HG03045 (cell line): ENCODE results near the gene PTGFRN.
"Not testable (repeated sequence)": the region's sequence is repeated elsewhere in the genome, so short reads cannot be mapped to it uniquely, and the experiment has no call there.

Experiments
- ATAC-seq: cut with Tn5 transposase; IDR thresholded peaks from one replicate; pipeline ENCODE4 v1.9.1; 2021; ENCODE audit warnings: mild to moderate bottlenecking, moderate library complexity; ENCODE audit not compliant: unreplicated experiment

PTGFRN gene

DNA sequence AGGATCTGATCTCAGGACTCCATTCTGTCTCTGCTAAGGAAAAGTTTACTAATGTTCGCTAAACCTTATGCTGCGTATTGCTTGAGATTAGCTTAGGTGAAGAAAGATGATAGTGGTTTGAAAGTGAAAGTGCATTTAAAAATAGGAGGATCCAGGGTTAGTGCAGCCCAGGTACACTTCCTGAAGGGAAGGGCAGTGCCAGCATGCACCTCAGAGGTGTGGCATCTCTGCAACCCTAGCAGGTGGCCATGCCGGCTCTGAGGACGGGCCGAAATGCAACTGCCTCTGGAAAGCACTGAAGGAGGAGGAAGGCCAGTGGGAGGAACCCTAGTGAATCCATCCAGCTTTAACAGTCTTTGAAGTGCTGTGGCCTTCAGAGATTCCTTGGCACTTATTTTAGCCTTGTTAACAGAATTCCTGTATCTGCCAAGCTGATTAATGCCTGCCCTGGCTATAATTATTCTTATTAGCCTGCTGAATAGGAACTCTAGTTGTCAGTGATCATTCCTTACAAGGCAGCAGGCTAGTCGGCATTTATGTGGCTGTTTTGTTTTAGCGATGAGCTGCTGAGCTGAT is 5.5 kb downstream of the PTGFRN start:
- ATAC-seq: no peak

- ATAC-seq: no peak
Measured at GRCh38 chr1:116916002-116916401, 6.3 kb downstream of the PTGFRN start.

DNA sequence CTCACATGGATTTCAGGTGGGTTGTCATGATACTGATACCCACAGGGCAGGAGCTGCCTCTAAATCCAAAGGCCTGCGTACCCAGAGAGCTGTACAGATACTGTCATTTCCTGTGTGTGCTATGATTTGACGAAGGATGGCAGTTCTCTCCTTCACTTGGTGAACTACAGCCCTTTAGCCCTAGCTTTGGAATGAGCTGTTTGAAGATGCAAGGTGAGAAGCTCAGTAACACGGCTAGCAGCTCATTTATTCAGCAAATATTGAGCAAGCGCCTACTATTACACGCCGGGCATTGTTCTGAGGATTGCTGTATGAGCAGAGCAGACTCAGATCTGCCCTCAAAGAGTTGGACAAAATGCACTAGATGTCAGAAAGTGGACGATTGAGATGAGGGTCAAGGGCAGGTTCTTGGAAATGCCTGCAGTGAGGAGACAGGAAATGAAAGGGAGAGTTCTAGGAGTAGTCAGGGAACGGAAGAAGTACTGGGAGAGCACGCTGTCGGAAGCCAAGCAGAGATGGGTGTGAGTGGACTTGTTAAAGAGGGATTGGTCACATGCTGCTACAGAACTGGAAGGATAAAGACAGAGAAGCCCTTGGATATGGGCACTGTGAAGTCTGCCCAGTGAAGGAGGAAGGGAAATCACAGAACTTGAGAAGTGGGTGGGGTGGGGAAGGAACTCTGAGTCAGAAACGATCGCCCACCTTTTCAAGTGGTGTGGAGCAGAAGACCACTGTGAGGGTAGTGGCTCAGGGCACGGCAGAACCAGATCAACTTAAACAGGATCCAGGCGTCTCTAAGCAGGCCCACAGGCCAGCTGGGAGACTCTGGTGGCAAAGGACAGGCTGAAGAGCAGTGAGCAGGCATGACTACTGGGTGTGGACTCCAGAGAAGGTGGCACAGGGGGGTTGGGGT is 7.1 kb downstream of the PTGFRN start:
- ATAC-seq: no peak

DNA sequence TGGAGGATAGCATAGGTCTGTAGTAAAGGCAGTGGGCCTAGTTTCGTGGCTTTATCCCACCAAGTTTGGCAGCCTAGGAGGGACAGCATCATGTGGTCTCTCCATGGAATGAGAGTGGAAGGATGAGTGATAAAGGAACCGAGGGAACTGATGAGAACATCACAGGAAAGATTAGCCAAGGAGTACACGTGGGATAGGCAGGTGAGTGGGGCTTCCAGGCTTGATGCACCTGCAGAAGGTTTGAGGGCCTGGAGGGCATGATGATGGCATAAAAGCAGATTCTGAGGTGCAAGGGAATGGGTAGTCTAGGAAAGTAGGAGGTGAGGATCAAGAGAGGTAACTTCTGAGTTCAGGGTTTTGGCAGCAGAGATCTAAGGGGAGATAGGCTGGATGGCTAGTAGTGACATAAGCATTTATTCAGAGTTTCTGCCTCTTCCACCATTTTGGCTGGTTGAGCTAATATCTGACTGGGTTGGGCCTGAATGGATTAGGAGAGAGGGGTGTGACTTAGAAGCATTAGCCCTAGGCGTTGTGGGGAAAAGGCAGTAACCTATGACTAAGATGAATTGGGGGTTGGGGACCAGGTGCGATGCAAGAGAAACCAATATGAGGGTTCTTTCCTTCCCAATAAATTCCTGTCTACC is 9.1 kb downstream of the PTGFRN start:
- no peak for ATAC-seq

DNA sequence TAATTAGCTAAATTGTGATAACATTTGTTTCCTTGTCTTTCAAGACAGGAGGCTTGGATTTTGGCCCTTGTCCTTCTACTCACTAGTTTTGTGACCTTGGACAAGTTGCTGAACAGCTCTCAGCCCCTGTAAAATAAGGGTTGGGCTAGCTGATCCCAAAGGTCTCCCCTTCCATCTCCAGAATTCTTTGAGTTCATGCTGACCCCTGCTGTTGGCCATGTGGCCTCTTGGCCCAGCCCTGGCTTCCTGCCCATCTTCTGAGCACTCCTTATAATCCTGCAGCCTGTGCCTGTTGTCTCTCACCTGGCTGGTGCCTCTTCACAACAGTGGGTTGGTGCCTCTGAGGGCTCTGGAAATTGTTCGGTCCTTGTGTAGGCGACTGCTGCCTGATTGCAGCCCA is 10.1 kb downstream of the PTGFRN start:
- ATAC-seq: no peak

DNA sequence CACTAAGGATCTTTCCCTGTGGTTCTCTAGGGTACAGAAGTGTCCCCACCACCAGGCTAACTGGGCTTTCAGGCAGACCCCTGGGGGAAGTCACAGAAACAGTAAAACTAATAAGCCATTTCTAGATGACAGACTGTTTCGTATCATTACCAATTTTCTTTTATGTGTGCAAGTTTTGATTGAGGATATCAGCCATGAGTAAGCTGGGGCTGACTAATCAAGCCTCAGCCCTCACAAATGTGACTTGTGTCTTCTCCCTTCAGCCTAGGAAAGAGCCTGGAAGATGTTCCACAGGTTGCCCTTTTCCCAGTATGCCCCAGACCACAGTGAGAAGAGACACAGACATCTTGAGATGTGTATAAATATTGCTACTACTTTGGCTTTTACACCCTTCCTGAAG is 10.5 kb downstream of the PTGFRN start:
- no peak for ATAC-seq

DNA sequence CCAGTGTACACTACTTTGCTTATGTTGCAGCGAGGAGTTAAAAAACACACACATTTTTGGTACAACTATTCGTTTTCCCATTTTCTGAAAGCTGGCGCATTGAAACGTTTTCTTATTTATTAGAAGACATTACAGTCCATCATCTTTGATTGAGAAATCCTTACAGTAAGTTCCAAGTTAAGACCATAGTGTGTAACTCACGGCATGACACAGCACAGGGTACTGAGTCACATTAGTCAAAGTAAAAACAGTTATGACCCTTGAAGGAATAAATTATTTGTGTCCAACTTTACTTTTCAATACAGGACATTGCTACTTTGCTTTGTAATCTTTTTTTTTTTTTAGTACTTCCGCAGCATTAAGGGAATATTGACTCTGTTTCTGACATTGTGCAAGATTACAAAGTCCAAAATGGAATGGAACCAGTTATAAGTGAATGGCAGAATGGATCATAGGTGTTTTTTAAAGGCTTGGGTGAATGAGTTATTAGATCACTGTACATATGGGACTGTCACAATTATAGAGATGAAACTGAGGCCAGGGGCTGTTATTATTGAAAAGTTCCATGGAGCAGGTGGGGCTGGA is 11.7 kb downstream of the PTGFRN start:
- ATAC-seq: no peak

GRCh38 chr1:116921937-116922336 is 12.2 kb downstream of the PTGFRN start:
- no peak for ATAC-seq

DNA sequence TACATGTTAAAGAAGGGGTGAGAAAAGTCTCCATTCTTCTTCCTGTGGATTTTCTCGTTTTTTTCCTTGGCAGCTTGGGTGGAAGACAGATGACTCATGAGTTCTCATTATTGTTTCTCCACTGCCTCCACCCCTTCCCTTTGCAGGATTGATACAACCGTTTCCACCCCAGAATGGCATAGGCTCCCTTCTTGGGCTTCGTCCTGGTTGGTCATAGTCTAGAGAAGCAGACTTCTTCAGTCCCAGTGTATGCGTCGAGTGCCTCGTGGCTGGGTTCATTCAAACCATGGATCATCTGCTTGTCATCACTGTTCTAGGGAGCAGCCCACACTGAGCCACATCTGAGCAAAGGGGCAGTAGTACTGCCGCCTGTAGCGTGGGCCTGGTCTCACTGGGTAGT is 13.7 kb downstream of the PTGFRN start:
- ATAC-seq: no peak

- ATAC-seq: no peak
Measured at GRCh38 chr1:116927049-116927798, 17.5 kb downstream of the PTGFRN start.

GRCh38 chr1:116929961-116930592 is 20.4 kb downstream of the PTGFRN start:
- ATAC-seq: no peak

- no peak for ATAC-seq
Measured at GRCh38 chr1:116931016-116931918, 21.6 kb downstream of the PTGFRN start.

GRCh38 chr1:116933606-116934515 is 24.1 kb downstream of the PTGFRN start:
- no peak for ATAC-seq

DNA sequence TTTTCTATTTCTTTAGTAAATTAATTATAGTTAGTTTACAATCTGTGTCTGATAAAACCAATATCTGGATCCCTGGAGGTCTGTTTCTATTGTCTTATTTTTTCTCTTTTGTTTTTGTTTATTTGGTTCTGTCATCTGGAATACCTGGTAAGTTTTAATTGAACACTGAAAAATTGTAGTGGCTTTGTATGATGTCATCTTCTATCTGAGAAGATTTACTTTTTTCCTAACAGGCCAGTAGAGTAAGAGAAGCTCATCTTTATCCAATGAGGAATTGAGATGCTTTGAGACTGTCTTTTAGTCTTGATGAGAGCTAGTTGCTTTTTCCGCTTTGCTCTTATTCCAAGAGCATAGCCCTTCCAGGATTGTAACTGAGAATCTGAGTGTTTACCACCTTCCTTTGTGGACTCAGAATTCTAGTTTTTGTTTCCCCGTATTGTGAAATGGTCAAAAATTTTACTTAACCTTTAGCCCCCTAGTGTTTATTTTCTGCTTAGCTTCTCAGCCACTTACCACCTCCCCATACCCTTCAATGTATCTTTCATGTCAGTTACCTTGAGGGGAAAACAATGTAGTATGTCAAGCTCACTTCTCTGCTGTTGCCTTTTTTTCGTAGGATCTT is 25.0 kb downstream of the PTGFRN start:
- no peak for ATAC-seq

DNA sequence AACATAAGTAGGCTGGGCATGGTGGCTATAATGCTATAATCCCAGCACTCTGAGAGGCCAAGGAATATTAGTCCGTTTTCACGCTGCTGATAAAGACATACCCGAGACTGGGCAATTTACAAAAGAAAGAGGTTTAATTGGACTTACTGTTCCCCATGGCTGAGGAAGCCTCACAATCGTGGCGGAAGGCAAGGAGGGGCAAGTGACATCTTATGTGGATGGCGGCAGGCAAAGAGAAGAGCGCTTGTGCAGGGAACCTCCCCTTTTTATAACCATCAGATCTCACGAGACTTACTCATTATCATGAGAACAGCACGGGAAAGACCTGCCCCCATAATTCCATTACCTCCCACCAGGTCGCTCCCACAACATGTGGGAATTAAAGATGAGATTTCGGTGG is 28.5 kb downstream of the PTGFRN start:
- no peak for ATAC-seq

GRCh38 chr1:116939780-116940543 is 30.2 kb downstream of the PTGFRN start:
- ATAC-seq: not testable (repeated sequence)
